Activated T-cell treated with anti-CD3 and anti-CD28 coated beads, Interleukin-2, amount 50 U/mL, for 24 hours (primary cell): ENCODE data around the gene SCFD2.

Source experiments
- DNase-seq: peaks from one replicate; pipeline ENCODE4 v3.0.0-alpha.2; 2020
- H3K27ac Mint-ChIP-seq: 2 replicates; pipeline ENCODE4 v1.8.0; 2020; ENCODE audit warnings: mild to moderate bottlenecking, mixed read lengths
- H3K27me3 Mint-ChIP-seq: 2 replicates; pipeline ENCODE4 v1.8.0; 2020; ENCODE audit warnings: mixed read lengths
- H3K36me3 Mint-ChIP-seq: 2 replicates; pipeline ENCODE4 v1.8.0; 2020; ENCODE audit warnings: low read depth, mixed read lengths
- H3K4me1 Mint-ChIP-seq: 2 replicates; pipeline ENCODE4 v1.8.0; 2020; ENCODE audit warnings: low read depth, mixed read lengths
- H3K4me3 Mint-ChIP-seq: 2 replicates; pipeline ENCODE4 v1.8.0; 2020; ENCODE audit warnings: mild to moderate bottlenecking, moderate library complexity, mixed read lengths
- H3K9me3 Mint-ChIP-seq: 2 replicates; pipeline ENCODE4 v1.8.0; 2020; ENCODE audit warnings: mixed read lengths

The SCFD2 gene

GRCh38 chr4:52942936-52943335, 422.9 kb downstream of the SCFD2 start:
- Mint-ChIP-seq H3K4me3 (no peak overlapping the region), H3K36me3 (peaks cover 2% of the 10 kb centered on the region), H3K4me1 (no peaks in the 10 kb centered on the region), H3K27ac (no peak overlapping the region), H3K27me3 (no peaks in the 10 kb centered on the region), H3K9me3 (no peaks in the 10 kb centered on the region)
- DNase-seq = no peak

GRCh38 chr4:52941450-52941849, 424.4 kb downstream of the SCFD2 start:
- no peak for DNase-seq
- Mint-ChIP-seq H3K36me3 (peaks cover 7% of the 10 kb centered on the region), H3K4me3 (no peak overlapping the region), H3K4me1 (no peaks in the 10 kb centered on the region), H3K9me3 (no peaks in the 10 kb centered on the region), H3K27ac (no peak overlapping the region), H3K27me3 (no peaks in the 10 kb centered on the region)

- Mint-ChIP-seq H3K27ac (no peak overlapping the region), H3K9me3 (no peaks in the 10 kb centered on the region), H3K4me1 (no peaks in the 10 kb centered on the region), H3K36me3 (peaks cover 7% of the 10 kb centered on the region), H3K4me3 (no peak overlapping the region), H3K27me3 (no peaks in the 10 kb centered on the region)
- DNase-seq = no peak
Measured at GRCh38 chr4:52939739-52940138, 426.1 kb downstream of the SCFD2 start.

GRCh38 chr4:52939325-52939724, 426.5 kb downstream of the SCFD2 start:
- H3K27ac Mint-ChIP-seq = no peak overlapping the region
- H3K4me3 Mint-ChIP-seq = no peak overlapping the region
- H3K9me3 Mint-ChIP-seq = no peaks in the 10 kb centered on the region
- no peak for DNase-seq
- H3K27me3 Mint-ChIP-seq = no peaks in the 10 kb centered on the region
- H3K4me1 Mint-ChIP-seq = no peaks in the 10 kb centered on the region
- H3K36me3 Mint-ChIP-seq = peaks cover 7% of the 10 kb centered on the region

GRCh38 chr4:52937829-52938228, 428.0 kb downstream of the SCFD2 start:
- Mint-ChIP-seq H3K4me3 (no peak overlapping the region), H3K4me1 (no peaks in the 10 kb centered on the region), H3K27ac (no peak overlapping the region), H3K9me3 (no peaks in the 10 kb centered on the region), H3K36me3 (peaks cover 10% of the 10 kb centered on the region), H3K27me3 (no peaks in the 10 kb centered on the region)
- DNase-seq = no peak

- Mint-ChIP-seq H3K4me3 (no peak overlapping the region), H3K4me1 (no peaks in the 10 kb centered on the region), H3K9me3 (no peaks in the 10 kb centered on the region), H3K27ac (no peak overlapping the region), H3K27me3 (no peaks in the 10 kb centered on the region), H3K36me3 (peaks cover 13% of the 10 kb centered on the region)
- DNase-seq = no peak
Measured at GRCh38 chr4:52936729-52937128, 429.1 kb downstream of the SCFD2 start.

- H3K9me3 Mint-ChIP-seq = no peaks in the 10 kb centered on the region
- no peak overlapping the region for H3K27ac Mint-ChIP-seq
- no peak for DNase-seq
- H3K36me3 Mint-ChIP-seq = peaks cover 19% of the 10 kb centered on the region
- H3K4me3 Mint-ChIP-seq = no peak overlapping the region
- no peaks in the 10 kb centered on the region for H3K4me1 Mint-ChIP-seq
- H3K27me3 Mint-ChIP-seq = no peaks in the 10 kb centered on the region
Measured at GRCh38 chr4:52935317-52935716, 430.5 kb downstream of the SCFD2 start.

- no peak for DNase-seq
- H3K27me3 Mint-ChIP-seq = no peaks in the 10 kb centered on the region
- H3K9me3 Mint-ChIP-seq = no peaks in the 10 kb centered on the region
- no peak overlapping the region for H3K4me3 Mint-ChIP-seq
- H3K27ac Mint-ChIP-seq = no peak overlapping the region
- H3K4me1 Mint-ChIP-seq = no peaks in the 10 kb centered on the region
- peaks cover 22% of the 10 kb centered on the region for H3K36me3 Mint-ChIP-seq
Measured at GRCh38 chr4:52933738-52934137, 432.1 kb downstream of the SCFD2 start.

GRCh38 chr4:52932591-52933470, 433.0 kb downstream of the SCFD2 start:
- DNase-seq = no peak

GRCh38 chr4:52931243-52931642, 434.6 kb downstream of the SCFD2 start:
- no peaks in the 10 kb centered on the region for H3K4me1 Mint-ChIP-seq
- no peak overlapping the region for H3K27ac Mint-ChIP-seq
- no peak overlapping the region for H3K4me3 Mint-ChIP-seq
- DNase-seq = no peak
- H3K9me3 Mint-ChIP-seq = no peaks in the 10 kb centered on the region
- peaks cover 17% of the 10 kb centered on the region for H3K36me3 Mint-ChIP-seq
- no peaks in the 10 kb centered on the region for H3K27me3 Mint-ChIP-seq

More at GRCh38 chr4:52932591-52933470, 433.0 kb downstream of the SCFD2 start:
- no peak overlapping the region for H3K27ac Mint-ChIP-seq
- no peaks in the 10 kb centered on the region for H3K4me1 Mint-ChIP-seq
- peaks cover 22% of the 10 kb centered on the region for H3K36me3 Mint-ChIP-seq
- no peaks in the 10 kb centered on the region for H3K27me3 Mint-ChIP-seq
- H3K9me3 Mint-ChIP-seq = no peaks in the 10 kb centered on the region
- H3K4me3 Mint-ChIP-seq = no peak overlapping the region

GRCh38 chr4:52926196-52926974, 439.5 kb downstream of the SCFD2 start:
- H3K4me3 Mint-ChIP-seq = no peak overlapping the region
- H3K27me3 Mint-ChIP-seq = no peaks in the 10 kb centered on the region
- DNase-seq = no peak
- no peak overlapping the region for H3K27ac Mint-ChIP-seq
- peaks cover 9% of the 10 kb centered on the region for H3K36me3 Mint-ChIP-seq
- no peaks in the 10 kb centered on the region for H3K9me3 Mint-ChIP-seq
- no peaks in the 10 kb centered on the region for H3K4me1 Mint-ChIP-seq

GRCh38 chr4:52925531-52925968, 440.3 kb downstream of the SCFD2 start:
- H3K27me3 Mint-ChIP-seq = no peaks in the 10 kb centered on the region
- peaks cover 9% of the 10 kb centered on the region for H3K36me3 Mint-ChIP-seq
- H3K4me1 Mint-ChIP-seq = no peaks in the 10 kb centered on the region
- H3K4me3 Mint-ChIP-seq = no peak overlapping the region
- no peak overlapping the region for H3K27ac Mint-ChIP-seq
- DNase-seq = no peak
- H3K9me3 Mint-ChIP-seq = no peaks in the 10 kb centered on the region

- Mint-ChIP-seq H3K27me3 (no peaks in the 10 kb centered on the region), H3K9me3 (no peaks in the 10 kb centered on the region), H3K4me3 (no peak overlapping the region), H3K27ac (no peak overlapping the region), H3K4me1 (no peaks in the 10 kb centered on the region), H3K36me3 (peaks cover 25% of the 10 kb centered on the region)
- DNase-seq = no peak
Measured at GRCh38 chr4:52919461-52919860, 446.4 kb downstream of the SCFD2 start.

GRCh38 chr4:52917817-52918216, 448.0 kb downstream of the SCFD2 start:
- Mint-ChIP-seq H3K27ac (no peak overlapping the region), H3K27me3 (no peaks in the 10 kb centered on the region), H3K36me3 (peaks cover 25% of the 10 kb centered on the region), H3K4me1 (peaks cover under 1% of the 10 kb centered on the region), H3K4me3 (no peak overlapping the region), H3K9me3 (no peaks in the 10 kb centered on the region)
- no peak for DNase-seq

- Mint-ChIP-seq H3K9me3 (no peaks in the 10 kb centered on the region), H3K36me3 (peaks cover 25% of the 10 kb centered on the region), H3K4me1 (peaks cover 6% of the 10 kb centered on the region), H3K27me3 (no peaks in the 10 kb centered on the region), H3K4me3 (no peak overlapping the region), H3K27ac (no peak overlapping the region)
- no peak for DNase-seq
Measured at GRCh38 chr4:52915730-52916300, 450.0 kb downstream of the SCFD2 start.
